B cell (primary cell): ENCODE data around the gene GDF7. TPM values are rescaled to one million over a fixed set of nuclear protein-coding genes. Genes with fewer than 3 reads are reported as not detected.

Experiments
- ATAC-seq: fragments of 200-7000 bp; cut with Tn5 transposase; one replicate; pipeline ENCODE4 v1.10.0; 2021; ENCODE audit warnings: low read depth, mild to moderate bottlenecking, moderate number of reproducible peaks, moderate library complexity
- CTCF ChIA-PET: fragments of 350-600 bp; sonication (Branson Sonifier 250); formaldehyde crosslinking; loops from one replicate; lab custom pipeline; 2021; ENCODE audit warnings: antibody characterized with exemption, inconsistent platforms; lab: Charles Lee
- POLR2A ChIA-PET: fragments of 350-600 bp; sonication (Branson Sonifier 250); formaldehyde crosslinking; loops from one replicate; lab custom pipeline; 2021; ENCODE audit warnings: antibody characterized with exemption; lab: Charles Lee
- DNase-seq: peaks from one replicate; pipeline ENCODE4 v3.0.0; 2013
- H2AFZ ChIP-seq: 2 replicates; pipeline ENCODE4 v1.6.1; 2012; ENCODE audit warnings: mild to moderate bottlenecking, low read depth, low read length; ENCODE audit not compliant: insufficient read depth, poor library complexity, severe bottlenecking
- H3K27ac ChIP-seq, 2 donors: 1 replicate in 1 of 2; 2 replicates in 1 of 2; pipeline ENCODE4 v1.5.1; 2012 to 2013; ENCODE audit warnings: low read length in 2 of 2, mild to moderate bottlenecking in 2 of 2, moderate library complexity in 1 of 2
- H3K27me3 ChIP-seq, 4 experiments: fragments of 200-600 bp in 1 of 4; sonication (generic) in 1 of 4; replicated peaks in 1 of 4; 1 replicate in 2 of 4; 2 replicates in 2 of 4; pipeline versions ENCODE4 v1.6.1 to v1.7.0; 2013 to 2016; ENCODE audit warnings: low read length in 3 of 4, mild to moderate bottlenecking in 2 of 4, mixed read lengths in 1 of 4, moderate library complexity in 1 of 4; ENCODE audit not compliant: insufficient read depth in 4 of 4, control insufficient read depth in 3 of 4; ENCODE audit errors: control extremely low read depth in 1 of 4
- H3K36me3 ChIP-seq, 2 experiments: replicated peaks in 1 of 2; 1 replicate in 1 of 2; 2 replicates in 1 of 2; pipeline versions ENCODE4 v1.6.1 to v1.7.1; 2013; ENCODE audit warnings: low read length in 1 of 2; ENCODE audit not compliant: insufficient read depth in 2 of 2, control insufficient read depth in 1 of 2; ENCODE audit errors: control extremely low read depth in 1 of 2, extremely low read depth in 1 of 2
- H3K4me1 ChIP-seq, 2 donors: fragments of 200-600 bp in 1 of 2; sonication (generic) in 1 of 2; 1 replicate in 1 of 2; 2 replicates in 1 of 2; pipeline versions ENCODE4 v1.5.1 to v1.6.1; 2013 to 2017; ENCODE audit warnings: low read length in 2 of 2; ENCODE audit not compliant: control insufficient read depth in 2 of 2, insufficient read depth in 2 of 2
- H3K4me2 ChIP-seq: replicated peaks from 2 replicates; pipeline ENCODE3; 2012; ENCODE audit warnings: mild to moderate bottlenecking, low read depth, low read length; ENCODE audit not compliant: poor library complexity, severe bottlenecking
- H3K4me3 ChIP-seq, 5 experiments: fragments of 200-600 bp in 1 of 5; sonication (generic) in 1 of 5; 1 replicate in 3 of 5; 2 replicates in 2 of 5; pipeline versions ENCODE4 v1.5.1 to v1.7.0; 2011 to 2016; ENCODE audit warnings: low read length in 4 of 5, mild to moderate bottlenecking in 4 of 5, low read depth in 2 of 5, control low read depth in 1 of 5, moderate library complexity in 1 of 5; ENCODE audit not compliant: insufficient read depth in 1 of 5; ENCODE audit errors: control extremely low read depth in 1 of 5, extremely low read depth in 1 of 5
- H3K79me2 ChIP-seq: fragments of 200-600 bp; sonication (generic); one replicate; pipeline ENCODE4 v1.6.0; 2016; ENCODE audit warnings: low read length; ENCODE audit not compliant: control insufficient read depth, insufficient read depth
- H3K9ac ChIP-seq: fragments of 200-600 bp; sonication (generic); 2 replicates; pipeline ENCODE4 v1.6.1; 2017; ENCODE audit warnings: mild to moderate bottlenecking, low read length, moderate library complexity
- H3K9me3 ChIP-seq, 3 donors: one replicate each; pipeline versions ENCODE4 v1.6.1 to v1.7.1; 2013; ENCODE audit warnings: low read length in 2 of 3; ENCODE audit not compliant: control insufficient read depth in 2 of 3, insufficient read depth in 1 of 3; ENCODE audit errors: control extremely low read depth in 1 of 3
- H4K20me1 ChIP-seq: 2 replicates; pipeline ENCODE4 v1.6.0; 2012; ENCODE audit warnings: mild to moderate bottlenecking, low read length; ENCODE audit not compliant: insufficient read depth, control insufficient read depth, poor library complexity, severe bottlenecking
- H3K27ac Mint-ChIP-seq: one replicate; pipeline ENCODE4 v1.8.0; 2021; ENCODE audit warnings: mixed read lengths
- H3K27me3 Mint-ChIP-seq: one replicate; pipeline ENCODE4 v1.8.0; 2021; ENCODE audit warnings: mixed read lengths
- H3K4me1 Mint-ChIP-seq: one replicate; pipeline ENCODE4 v1.8.0; 2021; ENCODE audit warnings: mixed read lengths
- H3K4me3 Mint-ChIP-seq: one replicate; pipeline ENCODE4 v1.8.0; 2021; ENCODE audit warnings: mixed read lengths
- H3K9me3 Mint-ChIP-seq: one replicate; pipeline ENCODE4 v1.8.0; 2022; ENCODE audit warnings: mixed read lengths; ENCODE audit not compliant: insufficient read depth
- EZH2 ChIP-seq: IDR thresholded peaks from 2 replicates; pipeline ENCODE4 v1.6.1; 2012; ENCODE audit warnings: borderline replicate concordance, low read depth, mild to moderate bottlenecking, moderate library complexity, low read length; ENCODE audit not compliant: insufficient read depth, poor library complexity, severe bottlenecking
- WGBS: methylation state at CpG from one replicate; pipeline ENCODE4 v1.1.5; 2013; ENCODE audit warnings: missing lambda C conversion rate; ENCODE audit not compliant: insufficient coverage; 5-methylcytosine and 5-hydroxymethylcytosine counted together
- intact Hi-C: fragments of 100-400 bp; cut with micrococcal nuclease; formaldehyde crosslinking; loops from one replicate; pipeline ENCODE4 v1.10.0; 2022
- polyA plus RNA-seq: library from polyadenylated mRNA; depleted of rRNA; stranded (reverse); fragments of >200 nt; gene quantifications from 2 replicates; pipeline ENCODE4 v1.2.3, GENCODE V29; 2012
- total RNA-seq, 2 donors: library from RNA; stranded (reverse); fragments of 120-200 nt in 1 of 2; gene quantifications; 1 replicate in 1 of 2; 2 replicates in 1 of 2; pipeline versions ENCODE4 v1.2.3 to v1.2.4, GENCODE V29; 2013 to 2022
- TF ChIP-seq, protein P1 (sequence below): fragments of 200-600 bp; IDR thresholded peaks from one replicate; pipeline ENCODE4 v1.8.0; 2022; ENCODE audit warnings: antibody characterized with exemption, mild to moderate bottlenecking

Gene GDF7
- total and polyA plus RNA-seq, 2 donors (not counting 1 experiment from before 2014, with no cell fraction given) = 7.0 to 15.3 TPM

DNA sequence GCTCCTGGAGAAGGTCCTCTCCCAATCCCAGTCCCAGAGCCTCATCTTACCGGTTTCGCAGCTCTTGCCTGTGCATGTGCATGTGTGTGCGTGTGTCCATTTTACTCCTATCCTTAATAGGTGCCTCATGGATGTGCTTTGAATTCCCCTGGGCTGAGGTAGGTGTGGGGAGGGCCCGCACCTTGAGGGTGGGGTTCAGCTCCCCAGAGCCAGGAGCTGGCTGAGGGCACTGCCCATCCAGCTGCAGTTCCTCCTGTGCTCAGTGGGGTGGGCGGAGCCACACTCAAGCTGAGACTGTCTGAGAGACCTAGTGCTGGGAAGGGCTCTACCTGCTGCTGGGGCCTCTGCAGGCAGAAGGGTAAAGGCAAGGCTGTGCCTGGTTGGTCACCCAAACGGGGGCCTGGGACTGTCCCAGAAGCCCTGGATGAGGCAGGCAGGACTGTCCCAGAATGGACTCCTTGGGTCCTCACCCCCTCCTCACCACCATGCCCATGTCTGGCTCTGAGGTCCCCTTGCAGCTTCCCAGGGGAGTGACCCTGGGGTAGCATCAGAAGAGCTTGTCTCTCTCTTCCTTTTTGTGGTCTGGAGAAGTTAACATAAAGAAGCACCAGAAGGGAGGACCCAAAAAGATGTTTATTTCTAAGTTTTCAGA is 8.9 kb downstream of the GDF7 start:
- no peak overlapping the region for H2AFZ ChIP-seq
- 25% methylated on average over 2 of the region's 6 CpGs for WGBS
- peak overlapping the region; percentile 80 for H3K4me3 Mint-ChIP-seq
- peaks cover 59% of the 10 kb centered on the region for H3K4me1 Mint-ChIP-seq
- TF ChIP-seq, protein P1, sequence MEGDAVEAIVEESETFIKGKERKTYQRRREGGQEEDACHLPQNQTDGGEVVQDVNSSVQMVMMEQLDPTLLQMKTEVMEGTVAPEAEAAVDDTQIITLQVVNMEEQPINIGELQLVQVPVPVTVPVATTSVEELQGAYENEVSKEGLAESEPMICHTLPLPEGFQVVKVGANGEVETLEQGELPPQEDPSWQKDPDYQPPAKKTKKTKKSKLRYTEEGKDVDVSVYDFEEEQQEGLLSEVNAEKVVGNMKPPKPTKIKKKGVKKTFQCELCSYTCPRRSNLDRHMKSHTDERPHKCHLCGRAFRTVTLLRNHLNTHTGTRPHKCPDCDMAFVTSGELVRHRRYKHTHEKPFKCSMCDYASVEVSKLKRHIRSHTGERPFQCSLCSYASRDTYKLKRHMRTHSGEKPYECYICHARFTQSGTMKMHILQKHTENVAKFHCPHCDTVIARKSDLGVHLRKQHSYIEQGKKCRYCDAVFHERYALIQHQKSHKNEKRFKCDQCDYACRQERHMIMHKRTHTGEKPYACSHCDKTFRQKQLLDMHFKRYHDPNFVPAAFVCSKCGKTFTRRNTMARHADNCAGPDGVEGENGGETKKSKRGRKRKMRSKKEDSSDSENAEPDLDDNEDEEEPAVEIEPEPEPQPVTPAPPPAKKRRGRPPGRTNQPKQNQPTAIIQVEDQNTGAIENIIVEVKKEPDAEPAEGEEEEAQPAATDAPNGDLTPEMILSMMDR = no peak
- TF ChIP-seq EZH2 = no peak
- H3K27ac Mint-ChIP-seq = peak overlapping the region; percentile 98
- DNase-seq (peak; percentile 83), ATAC-seq (peak; percentile 79)
- H3K9ac ChIP-seq = peak overlapping the region; percentile 1
- H4K20me1 ChIP-seq = no peaks in the 10 kb centered on the region
- peaks cover 0 to 4% (median 0%) of the 10 kb centered on the region in 3 donors for H3K9me3 ChIP-seq
- ChIA-PET POLR2A (interaction anchor here (0.9 to 3.2 kb wide), 6 partner anchors 9 to 229 kb away, joined by 3 to 74 read pairs (median 8); partner anchors contain the start of genes GDF7, HS1BP3 and RHOB), CTCF (interaction anchor here (0.5 to 8.8 kb wide), 16 partner anchors 9 to 323 kb away, joined by 3 to 160 read pairs (median 5); partner anchors contain the start of genes GDF7, HS1BP3, LDAH and RHOB)
- no peaks in the 10 kb centered on the region for H3K79me2 ChIP-seq
- H3K27me3 Mint-ChIP-seq = no peaks in the 10 kb centered on the region
- intact Hi-C loops = loop anchor here (1.0 to 5.0 kb wide), 3 partner anchors 10 to 146 kb away; partner anchors contain the start of gene LDAH
- H3K36me3 ChIP-seq = peaks cover 0 to 20% of the 10 kb centered on the region in 2 experiments
- H3K9me3 Mint-ChIP-seq = no peaks in the 10 kb centered on the region
- H3K27me3 ChIP-seq = peaks cover 0 to 16% (median 4%) of the 10 kb centered on the region in 4 experiments
- H3K27ac ChIP-seq = peak overlapping the region; percentile 63 to 82
- H3K4me2 ChIP-seq = peak overlapping the region; percentile 53
- H3K4me1 ChIP-seq = peaks cover 35 to 86% of the 10 kb centered on the region in 2 donors
- H3K4me3 ChIP-seq = peak overlapping the region in 1 of 5 experiments; percentile 15
